Measurements from ENCODE around the gene CDC42BPB. TPM values are rescaled to one million over a fixed set of nuclear protein-coding genes. Genes with fewer than 3 reads are reported as not detected.

The CDC42BPB gene
- total and polyA plus RNA-seq, 8 donors: 73.4 to 91.4 (median 79.5) TPM

- H3K4me1 ChIP-seq: peaks cover 0 to 4% of the 10 kb centered on the region in 2 donors
- DNase-seq: peak in 1 of 4 donors; percentile 74
- H3K36me3 ChIP-seq: peaks cover 0 to 98% of the 10 kb centered on the region in 2 donors
- no peaks in the 10 kb centered on the region for H3K27me3 ChIP-seq
- ATAC-seq: no peak
- no peak overlapping the region for H3K4me3 ChIP-seq
- TF ChIP-seq CTCF (IDR thresholded peaks at IDR 0.05): no peak
- intact Hi-C loops (cut with DNase I): no loop called here
- no peaks in the 10 kb centered on the region for H3K9me3 ChIP-seq
- H3K27ac ChIP-seq: no peak overlapping the region
Measured at GRCh38 chr14:102969060-102969791, 88.1 kb downstream of the CDC42BPB start.

- no peaks in the 10 kb centered on the region for H3K27me3 ChIP-seq
- ATAC-seq (no peak), DNase-seq (no peak)
- peaks cover 0 to 100% of the 10 kb centered on the region in 2 donors for H3K36me3 ChIP-seq
- H3K4me1 ChIP-seq: peaks cover 0 to 4% of the 10 kb centered on the region in 2 donors
- H3K9me3 ChIP-seq: no peaks in the 10 kb centered on the region
- no peak overlapping the region for H3K27ac ChIP-seq
- intact Hi-C loops (cut with DNase I): no loop called here
- H3K4me3 ChIP-seq: no peak overlapping the region
- TF ChIP-seq CTCF (IDR thresholded peaks at IDR 0.05): no peak
Measured at GRCh38 chr14:102968306-102968705, 89.0 kb downstream of the CDC42BPB start.

- TF ChIP-seq CTCF (IDR thresholded peaks at IDR 0.05): no peak
- intact Hi-C loops (cut with DNase I): no loop called here
- H3K36me3 ChIP-seq: peaks cover 0 to 99% of the 10 kb centered on the region in 2 donors
- DNase-seq (peak in 1 of 4 donors; percentile 57), ATAC-seq (no peak)
- no peaks in the 10 kb centered on the region for H3K27me3 ChIP-seq
- H3K4me3 ChIP-seq: no peak overlapping the region
- peaks cover 0 to 4% of the 10 kb centered on the region in 2 donors for H3K4me1 ChIP-seq
- no peaks in the 10 kb centered on the region for H3K9me3 ChIP-seq
- H3K27ac ChIP-seq: no peak overlapping the region
Measured at GRCh38 chr14:102967506-102967795, 89.9 kb downstream of the CDC42BPB start.

- intact Hi-C loops (cut with DNase I): no loop called here
- Histone ChIP-seq H3K36me3 (peaks cover 0 to 99% of the 10 kb centered on the region in 2 donors), H3K4me3 (no peak overlapping the region), H3K9me3 (no peaks in the 10 kb centered on the region), H3K27ac (no peak overlapping the region), H3K4me1 (peaks cover 0 to 4% of the 10 kb centered on the region in 2 donors), H3K27me3 (no peaks in the 10 kb centered on the region)
- no peak for ATAC-seq
- peak in 1 of 4 donors; percentile 67 for DNase-seq
- TF ChIP-seq CTCF (IDR thresholded peaks at IDR 0.05): no peak
Measured at GRCh38 chr14:102966681-102967505, 90.5 kb downstream of the CDC42BPB start.

- peaks cover 0 to 99% of the 10 kb centered on the region in 2 donors for H3K36me3 ChIP-seq
- H3K4me1 ChIP-seq: peaks cover 0 to 4% of the 10 kb centered on the region in 2 donors
- H3K4me3 ChIP-seq: no peak overlapping the region
- no peak for ATAC-seq
- no peaks in the 10 kb centered on the region for H3K9me3 ChIP-seq
- no peak for TF ChIP-seq CTCF (IDR thresholded peaks at IDR 0.05)
- intact Hi-C loops (cut with DNase I): no loop called here
- H3K27me3 ChIP-seq: no peaks in the 10 kb centered on the region
- DNase-seq: no peak
- H3K27ac ChIP-seq: no peak overlapping the region
Measured at GRCh38 chr14:102965971-102966655, 91.2 kb downstream of the CDC42BPB start.

All from left lung (tissue), 10 donors.